DLD1 (cell line): ENCODE results near the gene NUSAP1.
"Not testable (repeated sequence)": the region's sequence is repeated elsewhere in the genome, so short reads cannot be mapped to it uniquely, and the experiment has no call there.

Experiments
- in situ Hi-C: cut with HindIII; loops from 2 replicates; pipeline ENCODE4 v1.10.0; 2017; ENCODE audit warnings: low sequenced_read_pairs

Gene NUSAP1

DNA sequence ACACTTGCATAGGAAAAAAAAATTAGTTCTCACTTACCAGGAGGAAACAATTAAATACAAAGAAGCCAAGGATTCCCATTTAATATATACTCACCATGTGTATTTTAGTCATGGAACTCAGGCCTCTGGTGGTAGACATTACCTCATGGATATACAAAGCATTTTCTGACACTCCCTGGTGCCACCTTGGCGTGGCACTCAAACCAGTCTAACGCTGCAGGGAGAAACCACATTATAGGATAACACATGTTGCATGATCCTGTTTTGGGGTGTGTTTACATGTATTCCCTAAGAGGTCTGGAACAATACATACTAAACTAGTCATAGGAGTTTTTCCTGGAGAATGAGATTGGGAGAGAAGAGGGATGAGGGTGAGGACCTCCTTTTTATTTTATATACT lies 78.3 kb downstream of the NUSAP1 start:
- in situ Hi-C loops = no loop called here

DNA sequence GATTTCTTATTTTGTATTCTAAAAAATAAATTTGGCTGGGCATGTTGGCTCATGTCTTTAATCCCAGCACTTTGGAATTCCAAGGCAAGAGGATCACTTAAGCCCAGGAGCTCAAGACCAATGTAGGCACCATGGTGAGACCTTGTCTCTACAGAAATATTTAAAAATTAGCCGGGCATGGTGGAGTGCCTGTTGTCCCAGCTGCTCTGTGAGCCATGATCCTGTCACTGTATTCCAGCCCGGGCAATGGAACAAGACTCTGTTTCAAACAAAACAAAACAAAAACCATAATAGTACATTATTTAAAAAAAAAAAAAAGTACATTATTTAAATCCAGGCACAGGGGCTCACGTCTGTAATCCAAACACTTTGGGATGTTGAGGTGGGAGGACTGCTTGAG lies 78.8 kb downstream of the NUSAP1 start:
- in situ Hi-C loops = no loop called here

DNA sequence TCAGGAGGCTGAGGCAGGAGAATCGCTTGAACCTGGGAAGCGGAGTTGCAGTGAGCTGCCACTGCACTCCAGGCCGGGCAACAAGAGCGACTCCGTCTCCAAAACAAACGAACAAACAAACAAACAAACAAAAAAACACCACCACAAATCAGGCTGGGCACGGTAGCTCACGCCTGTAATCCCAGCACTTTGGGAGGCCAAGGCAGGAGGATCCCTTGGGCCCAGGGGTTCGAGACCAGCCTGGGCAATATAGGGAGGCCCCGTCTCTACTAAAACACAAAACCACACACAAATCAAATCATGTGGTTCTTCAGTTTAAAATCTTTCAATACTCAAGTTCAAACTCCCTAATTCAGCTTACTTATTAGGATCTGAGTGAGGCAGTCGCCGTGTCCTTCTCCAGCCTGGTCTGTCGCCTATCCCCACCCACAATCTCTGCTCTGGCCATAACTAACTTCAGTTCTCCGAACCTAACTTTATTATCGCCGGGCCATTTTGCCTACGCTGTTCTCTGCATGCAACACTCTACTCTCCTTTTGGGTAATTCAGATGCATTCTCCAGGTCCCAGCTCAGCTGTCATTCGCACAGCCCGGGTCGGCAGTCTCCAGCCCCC lies 83.6 kb downstream of the NUSAP1 start:
- in situ Hi-C loops = no loop called here

DNA sequence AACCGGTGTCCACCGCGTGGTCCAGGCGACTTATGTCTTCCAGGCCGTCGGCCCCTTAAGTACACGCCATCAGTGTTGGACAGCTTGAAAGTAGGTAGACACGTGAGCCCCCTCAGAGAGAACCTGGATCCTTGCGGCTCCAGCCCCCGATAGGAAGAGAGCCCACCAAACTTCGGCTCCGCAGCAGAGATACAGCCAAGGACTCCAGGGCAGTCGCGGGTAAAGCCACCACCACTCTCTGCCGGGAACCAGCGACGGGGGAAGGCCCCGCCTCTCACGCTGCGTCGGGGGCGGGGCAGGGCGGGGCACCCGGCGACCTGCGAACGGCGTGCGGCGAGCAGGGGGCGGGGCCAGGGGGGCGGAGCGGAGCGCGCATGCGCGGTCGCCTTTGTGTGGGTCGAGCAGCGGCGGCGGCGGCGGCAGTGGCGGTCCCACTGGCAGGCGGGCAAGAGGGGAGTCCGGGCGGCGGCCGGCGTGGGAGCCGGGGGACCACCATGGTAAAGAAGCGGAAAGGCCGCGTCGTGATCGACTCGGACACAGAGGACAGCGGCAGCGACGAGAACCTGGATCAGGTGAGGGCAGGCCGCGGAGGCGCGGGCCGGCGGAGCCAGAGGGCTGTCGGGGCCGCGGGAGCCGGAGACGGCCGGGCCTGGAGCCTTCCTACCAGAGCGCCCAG lies 84.2 kb downstream of the NUSAP1 start, which contains the start of gene RTF1:
TSS of gene RTF1 (plus strand) at position 354 of the 676 bp plus-strand sequence. CDS start at position 375, 21 bp downstream.
- in situ Hi-C loops = no loop called here

DNA sequence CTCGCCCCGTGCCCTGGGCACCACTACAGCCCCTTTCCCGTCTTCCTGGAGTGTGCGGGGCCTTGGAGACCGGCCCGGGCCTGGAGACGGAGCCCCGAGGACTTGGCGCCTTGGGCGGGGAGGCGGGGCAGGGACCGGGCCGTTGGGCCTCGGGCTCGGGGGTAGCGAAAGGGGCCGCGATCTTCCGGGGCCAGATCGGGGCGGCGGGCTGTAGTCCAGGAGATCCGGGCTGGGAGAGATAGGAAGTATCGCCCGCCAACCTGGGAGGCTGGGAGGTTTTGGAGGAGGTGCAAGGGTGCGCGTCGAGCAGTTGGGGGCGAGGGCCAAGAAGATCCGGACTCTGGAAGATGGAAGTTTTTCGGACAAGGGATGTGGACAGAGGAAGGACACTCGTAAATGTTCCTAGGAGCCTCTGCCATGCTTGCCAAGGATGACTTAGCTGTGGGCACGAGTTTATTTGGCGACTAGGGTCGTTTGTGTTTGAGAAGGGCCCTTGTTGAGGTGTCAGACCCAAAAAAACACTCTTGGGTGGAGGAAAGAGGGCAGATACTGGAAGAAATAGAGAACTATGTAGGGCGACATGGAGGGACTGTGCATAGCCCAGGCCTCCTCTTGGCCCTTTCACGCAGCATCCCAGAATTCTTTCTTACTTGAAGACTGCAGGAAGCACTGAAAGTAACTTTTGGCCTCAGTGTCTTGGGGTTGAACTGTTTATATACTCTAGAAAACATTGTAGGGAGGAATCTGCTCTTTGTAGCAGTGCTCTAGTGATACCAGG lies 84.9 kb downstream of the NUSAP1 start:
- in situ Hi-C loops = no loop called here

DNA sequence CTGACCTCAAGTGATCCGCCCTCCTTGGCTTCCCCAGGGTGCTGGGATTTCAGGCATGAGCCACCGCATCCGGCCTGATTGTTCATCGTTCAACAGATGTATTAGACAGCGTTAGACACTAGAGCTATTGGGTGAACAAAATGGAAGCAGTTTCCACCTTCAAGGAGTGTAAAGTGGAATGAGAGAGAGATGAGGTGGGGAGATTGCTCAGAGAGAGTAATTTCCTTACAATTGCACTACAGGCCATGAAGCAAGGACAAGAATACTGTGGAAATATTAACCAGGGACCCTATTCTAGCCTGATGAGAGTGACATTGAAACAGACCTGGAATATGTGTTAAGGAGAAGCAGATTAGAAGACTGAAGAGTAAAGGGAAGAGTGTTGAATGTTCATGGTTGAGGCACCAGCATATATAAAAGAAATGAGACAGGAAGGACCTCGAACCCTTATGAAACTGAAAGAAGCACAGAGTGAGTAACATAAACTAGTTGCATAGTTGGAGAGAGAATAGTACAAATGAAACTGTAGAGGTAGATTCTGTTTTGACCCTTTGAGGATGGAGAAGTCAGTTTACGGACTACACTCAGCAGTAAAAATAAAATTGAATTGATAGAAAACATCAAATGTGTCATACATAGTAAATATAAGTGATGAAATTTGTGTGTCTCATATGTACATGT lies 91.4 kb downstream of the NUSAP1 start:
- in situ Hi-C loops = no loop called here

DNA sequence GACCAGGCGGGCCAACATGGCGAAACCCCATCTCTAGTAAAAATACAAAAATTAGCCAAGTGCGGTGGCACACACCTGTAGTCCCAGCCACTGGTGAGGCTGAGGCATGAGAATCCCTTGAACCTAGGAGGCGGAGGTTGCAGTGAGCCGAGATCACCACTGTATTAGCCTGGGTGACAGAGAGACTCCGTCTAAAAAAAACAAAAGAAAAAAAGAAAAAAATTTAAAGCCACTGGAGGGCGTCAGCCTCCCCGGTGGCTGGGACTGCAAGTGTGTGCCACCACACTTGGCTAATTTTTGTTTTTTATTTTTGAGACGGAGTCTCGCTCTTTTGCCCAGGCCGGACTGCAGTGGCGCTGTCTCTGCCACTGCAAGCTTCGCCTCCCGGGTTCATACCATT lies 92.1 kb downstream of the NUSAP1 start:
- in situ Hi-C loops = no loop called here

DNA sequence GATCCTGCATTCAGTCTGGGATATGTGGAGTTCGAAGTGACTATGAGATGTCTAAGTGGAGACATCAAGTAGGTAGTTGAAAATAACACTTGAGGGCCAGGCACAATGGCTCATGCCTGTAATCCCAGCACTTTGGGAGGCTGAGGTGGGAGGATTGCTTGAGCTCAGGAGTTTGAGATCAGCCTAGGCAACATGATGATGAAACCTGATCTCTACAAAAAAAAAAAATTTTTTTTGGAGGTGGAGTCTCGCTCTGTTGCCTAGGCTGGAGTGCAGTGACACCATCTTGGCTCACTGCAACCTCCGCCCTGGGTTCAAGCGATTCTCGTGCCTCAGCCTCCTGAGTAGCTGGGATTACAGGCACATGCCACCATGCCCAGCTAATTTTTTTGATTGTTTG lies 93.2 kb downstream of the NUSAP1 start:
- in situ Hi-C loops = not testable (repeated sequence)

DNA sequence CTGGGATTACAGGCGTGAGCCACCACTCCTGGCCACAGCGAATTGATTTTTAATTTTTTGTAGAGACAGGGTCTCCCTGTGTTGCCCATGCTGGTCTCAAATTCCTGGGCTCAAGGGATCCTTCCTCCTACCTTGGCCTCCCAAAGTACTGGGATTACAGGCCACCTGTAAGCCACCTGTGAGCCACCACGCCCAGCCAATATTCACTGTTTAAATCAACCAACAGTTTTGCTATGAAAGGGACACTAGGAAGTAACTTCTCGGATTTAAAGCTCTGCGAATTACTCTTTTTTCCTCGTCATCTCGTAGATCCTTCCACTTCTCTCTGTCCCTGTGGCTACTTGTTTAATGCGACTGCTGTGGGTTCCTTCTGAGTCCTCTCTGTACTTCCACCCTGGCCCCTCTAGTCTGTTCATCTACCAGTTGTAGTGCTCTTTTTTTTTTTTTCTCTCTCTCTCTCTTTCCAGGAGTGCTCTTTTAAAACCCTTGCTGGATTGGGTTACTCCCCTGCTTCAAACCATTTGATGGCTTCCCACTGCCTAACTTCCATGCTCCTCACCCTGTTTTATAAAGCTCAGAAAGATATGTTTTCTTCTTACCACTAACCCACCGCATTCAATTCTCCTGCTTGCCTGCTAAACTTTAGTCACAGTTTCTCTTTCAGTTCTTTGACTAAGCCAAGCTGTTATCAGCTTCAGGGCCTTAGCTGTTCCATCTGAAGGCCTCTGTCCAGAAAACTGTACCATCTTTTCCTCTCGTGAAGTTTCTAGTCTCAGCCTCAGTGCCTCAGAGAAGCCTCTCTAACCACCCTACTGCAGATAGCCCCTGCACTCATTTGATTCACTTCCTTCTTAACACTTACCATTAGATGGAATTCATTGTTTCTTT lies 96.6 kb downstream of the NUSAP1 start:
- in situ Hi-C loops = no loop called here
